Tibial nerve (tissue), 4 donors: Measurements from ENCODE around the gene ALPI. TPM values are rescaled to one million over a fixed set of nuclear protein-coding genes. Genes with fewer than 3 reads are reported as not detected.

Experiments
- DNase-seq, 2 donors: peaks; one replicate each; pipeline ENCODE4 v3.0.0-alpha.2; 2019; ENCODE audit warnings: low spot score in 2 of 2
- H3K27ac ChIP-seq, 4 donors: fragments of 200-600 bp; sonication (generic) in 3 of 4; one replicate each; pipeline ENCODE4 v1.5.1; 2017 to 2019; ENCODE audit warnings: mild to moderate bottlenecking in 1 of 4
- H3K27me3 ChIP-seq, 2 donors: fragments of 200-600 bp; sonication (generic) in 1 of 2; one replicate each; pipeline versions ENCODE4 v1.5.1 to v1.6.0; 2017 to 2019
- H3K36me3 ChIP-seq, 3 donors: fragments of 200-600 bp; sonication (generic); one replicate each; pipeline ENCODE4 v1.5.1; 2018 to 2019
- H3K4me1 ChIP-seq, 4 donors: fragments of 200-600 bp; sonication (generic) in 3 of 4; one replicate each; pipeline ENCODE4 v1.5.1; 2017 to 2019
- H3K4me3 ChIP-seq, 4 donors: fragments of 200-600 bp; sonication (generic) in 3 of 4; one replicate each; pipeline ENCODE4 v1.5.1; 2017 to 2019; ENCODE audit warnings: mild to moderate bottlenecking in 1 of 4, moderate library complexity in 1 of 4
- H3K9me3 ChIP-seq, 4 donors: fragments of 200-600 bp; sonication (generic) in 3 of 4; one replicate each; pipeline ENCODE4 v1.5.1; 2017 to 2019
- CTCF ChIP-seq, 5 experiments: fragments of 200-600 bp in 3 of 5; fragments of 450-650 bp in 2 of 5; sonication (generic) in 3 of 5; IDR thresholded peaks; one replicate each; pipeline ENCODE4 v1.5.1; 2016 to 2019; ENCODE audit warnings: antibody characterized with exemption in 5 of 5, mild to moderate bottlenecking in 3 of 5, moderate library complexity in 2 of 5
- EP300 ChIP-seq, 2 donors: sonication (generic); formaldehyde crosslinking; IDR thresholded peaks; one replicate each; pipeline ENCODE4 v1.6.1; 2017; ENCODE audit warnings: antibody characterized with exemption in 2 of 2, mild to moderate bottlenecking in 1 of 2
- POLR2A ChIP-seq, 2 donors: fragments of 450-650 bp; IDR thresholded peaks; one replicate each; pipeline ENCODE4 v1.6.1; 2017; ENCODE audit warnings: antibody characterized with exemption in 2 of 2, mild to moderate bottlenecking in 2 of 2, moderate library complexity in 2 of 2
- WGBS, 2 donors: methylation state at CpG; one replicate each; pipeline ENCODE4 v1.1.5; 2018; 5-methylcytosine and 5-hydroxymethylcytosine counted together
- total RNA-seq, 4 donors: library from RNA; depleted of rRNA; stranded (reverse); fragments of >200 nt; gene quantifications; one replicate each; pipeline ENCODE4 v1.1.0, GENCODE V29; 2016

The ALPI gene
- total RNA-seq, 4 donors from 2014 or later, result not detected

GRCh38 chr2:232411901-232412629, 43.9 kb upstream of the ALPI start:
- 81 to 85% methylated on average over 6 of the region's 6 CpGs for WGBS, 2 donors
- TF ChIP-seq POLR2A (IDR thresholded peaks at IDR 0.05) (no peak), CTCF (IDR thresholded peaks at IDR 0.05) (no peak), EP300 (IDR thresholded peaks at IDR 0.05) (no peak)
- no peaks in the 10 kb centered on the region for H3K9me3 ChIP-seq
- no peak overlapping the region for H3K27ac ChIP-seq
- no peaks in the 10 kb centered on the region for H3K4me1 ChIP-seq
- H3K27me3 ChIP-seq, result peaks cover 0 to 44% of the 10 kb centered on the region in 2 donors
- H3K4me3 ChIP-seq, result no peak overlapping the region
- no peaks in the 10 kb centered on the region for H3K36me3 ChIP-seq
- DNase-seq, result no peak

- WGBS, 2 donors, result 55 to 64% methylated on average over 5 of the region's 5 CpGs
- H3K4me3 ChIP-seq, result no peak overlapping the region
- no peaks in the 10 kb centered on the region for H3K9me3 ChIP-seq
- H3K27me3 ChIP-seq, result peaks cover 0 to 54% of the 10 kb centered on the region in 2 donors
- no peak for DNase-seq
- H3K27ac ChIP-seq, result no peak overlapping the region
- no peak for TF ChIP-seq CTCF (IDR thresholded peaks at IDR 0.05)
- H3K4me1 ChIP-seq, result no peaks in the 10 kb centered on the region
- no peaks in the 10 kb centered on the region for H3K36me3 ChIP-seq
Observed at GRCh38 chr2:232412986-232413385, 43.0 kb upstream of the ALPI start.

GRCh38 chr2:232415138-232415690, 40.7 kb upstream of the ALPI start:
- peaks cover 0 to 68% of the 10 kb centered on the region in 2 donors for H3K27me3 ChIP-seq
- WGBS, 2 donors, result 82 to 91% methylated on average over 8 of the region's 8 CpGs

GRCh38 chr2:232415736-232416520, 40.0 kb upstream of the ALPI start:
- peaks cover 0 to 73% of the 10 kb centered on the region in 2 donors for H3K27me3 ChIP-seq
- DNase-seq, result no peak
- no peak overlapping the region for H3K27ac ChIP-seq
- no peaks in the 10 kb centered on the region for H3K36me3 ChIP-seq
- H3K4me3 ChIP-seq, result no peak overlapping the region
- TF ChIP-seq CTCF (IDR thresholded peaks at IDR 0.05) (no peak), EP300 (IDR thresholded peaks at IDR 0.05) (no peak), POLR2A (IDR thresholded peaks at IDR 0.05) (no peak)
- WGBS, 2 donors, result 91 to 92% methylated on average over 9 to 12 of the region's 12 CpGs
- peaks cover 0 to 27% (median 5%) of the 10 kb centered on the region in 4 donors for H3K4me1 ChIP-seq
- no peaks in the 10 kb centered on the region for H3K9me3 ChIP-seq

More at GRCh38 chr2:232415138-232415690, 40.7 kb upstream of the ALPI start:
- no peak for DNase-seq
- no peak overlapping the region for H3K4me3 ChIP-seq
- no peak overlapping the region for H3K27ac ChIP-seq
- H3K9me3 ChIP-seq, result no peaks in the 10 kb centered on the region
- TF ChIP-seq CTCF (IDR thresholded peaks at IDR 0.05) (no peak), POLR2A (IDR thresholded peaks at IDR 0.05) (no peak), EP300 (IDR thresholded peaks at IDR 0.05) (no peak)
- H3K36me3 ChIP-seq, result no peaks in the 10 kb centered on the region
- H3K4me1 ChIP-seq, result peaks cover 0 to 20% (median 2%) of the 10 kb centered on the region in 4 donors
